ENCODE results near the gene TIAM1.

Gene TIAM1

DNA sequence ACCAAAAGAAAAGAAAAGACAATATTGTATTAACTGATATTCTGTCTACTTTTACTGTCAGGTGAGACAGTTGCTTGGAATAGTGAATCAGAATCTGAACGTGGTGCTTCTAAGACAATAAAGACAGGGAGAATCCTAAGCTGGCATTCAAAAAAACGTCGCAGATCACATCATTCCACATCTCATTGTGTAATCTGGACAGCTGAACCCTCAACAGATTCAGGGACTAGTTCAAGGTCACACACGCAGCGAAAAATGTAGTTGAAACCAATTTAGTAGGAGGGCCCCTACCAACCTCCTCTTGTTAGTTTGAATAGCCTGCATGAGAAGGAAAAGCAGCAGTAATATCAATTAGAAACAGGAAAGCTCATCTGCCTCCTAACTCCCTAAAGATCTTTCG is 259.4 kb downstream of the TIAM1 start:
- POLR2A ChIA-PET: no interaction called here
- DNase-seq (ENCODE audit: low read depth, low spot score): no peak
- H3K4me3 ChIP-seq (ENCODE audit: low read depth, low read length): no peak overlapping the region
- TF ChIP-seq, protein P1, sequence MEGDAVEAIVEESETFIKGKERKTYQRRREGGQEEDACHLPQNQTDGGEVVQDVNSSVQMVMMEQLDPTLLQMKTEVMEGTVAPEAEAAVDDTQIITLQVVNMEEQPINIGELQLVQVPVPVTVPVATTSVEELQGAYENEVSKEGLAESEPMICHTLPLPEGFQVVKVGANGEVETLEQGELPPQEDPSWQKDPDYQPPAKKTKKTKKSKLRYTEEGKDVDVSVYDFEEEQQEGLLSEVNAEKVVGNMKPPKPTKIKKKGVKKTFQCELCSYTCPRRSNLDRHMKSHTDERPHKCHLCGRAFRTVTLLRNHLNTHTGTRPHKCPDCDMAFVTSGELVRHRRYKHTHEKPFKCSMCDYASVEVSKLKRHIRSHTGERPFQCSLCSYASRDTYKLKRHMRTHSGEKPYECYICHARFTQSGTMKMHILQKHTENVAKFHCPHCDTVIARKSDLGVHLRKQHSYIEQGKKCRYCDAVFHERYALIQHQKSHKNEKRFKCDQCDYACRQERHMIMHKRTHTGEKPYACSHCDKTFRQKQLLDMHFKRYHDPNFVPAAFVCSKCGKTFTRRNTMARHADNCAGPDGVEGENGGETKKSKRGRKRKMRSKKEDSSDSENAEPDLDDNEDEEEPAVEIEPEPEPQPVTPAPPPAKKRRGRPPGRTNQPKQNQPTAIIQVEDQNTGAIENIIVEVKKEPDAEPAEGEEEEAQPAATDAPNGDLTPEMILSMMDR (IDR thresholded peaks at IDR 0.05; ENCODE audit: insufficient read depth, low read length, missing control alignments): no peak
- CTCF ChIA-PET: interaction anchor here (0.9 to 8.6 kb wide), 6 partner anchors 12 to 1040 kb away, joined by 4 to 66 read pairs (median 4); no protein-coding TSS in a partner anchor

DNA sequence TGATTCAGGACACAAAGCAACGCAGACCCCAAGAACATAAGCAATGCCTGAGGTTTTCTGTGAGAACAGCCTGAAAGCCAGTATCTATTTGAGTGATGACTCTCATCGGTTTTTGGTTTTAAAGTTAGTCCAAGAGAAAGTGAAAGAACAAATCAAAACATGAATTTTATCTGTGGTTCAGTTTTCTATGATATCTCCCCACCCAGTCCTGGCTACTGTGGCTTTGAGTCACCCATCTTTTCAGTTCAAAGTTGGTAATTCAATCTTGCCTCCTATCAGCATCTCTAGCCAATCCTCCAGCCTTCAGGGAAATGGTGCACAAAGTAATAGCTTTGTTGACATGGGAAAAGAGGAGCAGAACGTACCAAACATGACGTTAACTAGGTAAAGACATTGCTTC is 265.3 kb downstream of the TIAM1 start:
- no peak for DNase-seq (ENCODE audit: low read depth, low spot score)
- POLR2A ChIA-PET: no interaction called here
- CTCF ChIA-PET: no interaction called here
- TF ChIP-seq, protein P1 (IDR thresholded peaks at IDR 0.05; ENCODE audit: insufficient read depth, low read length, missing control alignments): no peak
- no peak overlapping the region for H3K4me3 ChIP-seq (ENCODE audit: low read depth, low read length)

DNA sequence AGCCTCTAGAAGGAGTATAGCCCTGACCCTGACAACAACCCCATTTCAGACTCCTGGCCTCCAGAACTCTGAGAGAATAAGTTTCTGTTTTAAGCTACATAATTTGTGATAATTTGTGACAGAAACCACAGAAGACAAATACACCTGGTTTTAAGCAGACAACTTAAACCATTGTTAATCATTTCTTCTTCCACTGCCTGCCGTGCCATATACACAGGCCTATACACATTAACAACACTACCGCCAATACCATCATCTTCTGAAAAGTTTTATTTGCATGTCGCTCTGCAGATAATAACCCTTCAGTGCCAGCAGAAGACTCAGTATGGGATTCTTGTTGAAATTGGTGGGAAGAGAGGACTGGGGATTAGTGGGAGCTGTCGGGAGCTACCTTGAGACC is 265.8 kb downstream of the TIAM1 start:
- ChIA-PET POLR2A (no interaction called here), CTCF (interaction anchor here (1.5 kb wide), 1 partner anchor 8 kb away, joined by 5 read pairs; no protein-coding TSS in a partner anchor)
- TF ChIP-seq, protein P1 (IDR thresholded peaks at IDR 0.05; ENCODE audit: insufficient read depth, low read length, missing control alignments): no peak

DNA sequence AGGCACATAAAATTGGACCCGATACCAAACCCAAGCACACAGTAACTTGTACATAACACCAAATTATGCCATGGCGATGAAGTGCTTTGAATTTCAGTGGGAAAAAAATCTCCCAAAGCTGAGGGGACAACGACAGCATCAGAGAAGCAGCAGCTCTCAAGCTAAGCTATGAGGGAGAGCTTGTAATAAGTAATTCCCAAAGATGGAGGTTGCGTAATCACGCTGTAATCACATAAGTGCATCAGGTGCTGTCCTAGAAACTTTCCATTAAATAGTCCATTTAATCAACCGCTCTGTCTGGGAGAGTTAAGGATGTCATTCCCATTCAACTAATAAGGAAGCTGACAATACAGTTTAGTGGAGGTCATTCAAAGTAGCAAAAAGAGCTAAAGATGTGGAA is 268.2 kb downstream of the TIAM1 start:
- no peak overlapping the region for H3K4me3 ChIP-seq (ENCODE audit: low read depth, low read length)
- TF ChIP-seq, protein P1 (IDR thresholded peaks at IDR 0.05; ENCODE audit: insufficient read depth, low read length, missing control alignments): no peak
- DNase-seq (ENCODE audit: low read depth, low spot score): no peak
- CTCF ChIA-PET: no interaction called here
- POLR2A ChIA-PET: no interaction called here

More for the DNA sequence above, 265.8 kb downstream of the TIAM1 start:
- no peak overlapping the region for H3K4me3 ChIP-seq (ENCODE audit: low read depth, low read length)
- DNase-seq (ENCODE audit: low read depth, low spot score): no peak

DNA sequence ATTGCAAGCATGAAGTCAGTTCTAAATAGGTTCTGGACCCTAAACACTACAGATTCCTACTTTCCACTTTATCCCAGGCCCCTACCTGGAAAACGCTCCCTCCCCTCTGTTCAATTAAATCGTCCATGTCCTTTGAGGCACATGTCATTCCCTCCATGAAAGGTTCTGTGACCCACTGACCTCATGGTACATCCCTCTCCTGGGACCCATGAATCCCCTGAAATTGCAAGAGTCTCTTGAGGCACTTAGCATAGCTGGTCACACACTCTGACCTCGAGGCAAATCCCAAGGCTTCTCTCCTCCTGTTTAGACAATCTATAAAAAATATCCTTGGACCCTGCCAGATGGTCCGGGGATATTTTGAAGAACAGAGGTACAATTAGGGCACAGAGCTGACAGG is 271.5 kb downstream of the TIAM1 start:
- POLR2A ChIA-PET: interaction anchor here (0.6 kb wide), 1 partner anchor 21 kb away, joined by 3 read pairs; no protein-coding TSS in a partner anchor
- DNase-seq (ENCODE audit: low read depth, low spot score): no peak

More for the DNA sequence above, 271.5 kb downstream of the TIAM1 start:
- CTCF ChIA-PET: no interaction called here
- TF ChIP-seq, protein P1 (IDR thresholded peaks at IDR 0.05; ENCODE audit: insufficient read depth, low read length, missing control alignments): no peak
- H3K4me3 ChIP-seq (ENCODE audit: low read depth, low read length): no peak overlapping the region

Measured in AG04449 (cell line).